NCI-H345 (cell line): Measurements from ENCODE around the gene MBTPS2.
A peak's percentile ranks its signal among the peaks of the same experiment; 100 is the strongest.
"Not testable (repeated sequence)": the region's sequence is repeated elsewhere in the genome, so short reads cannot be mapped to it uniquely, and the experiment has no call there.

Experiments
- DNase-seq: peaks from one replicate; lab custom pipeline; 2025; lab: John Stamatoyannopoulos, UW

The MBTPS2 gene

DNA sequence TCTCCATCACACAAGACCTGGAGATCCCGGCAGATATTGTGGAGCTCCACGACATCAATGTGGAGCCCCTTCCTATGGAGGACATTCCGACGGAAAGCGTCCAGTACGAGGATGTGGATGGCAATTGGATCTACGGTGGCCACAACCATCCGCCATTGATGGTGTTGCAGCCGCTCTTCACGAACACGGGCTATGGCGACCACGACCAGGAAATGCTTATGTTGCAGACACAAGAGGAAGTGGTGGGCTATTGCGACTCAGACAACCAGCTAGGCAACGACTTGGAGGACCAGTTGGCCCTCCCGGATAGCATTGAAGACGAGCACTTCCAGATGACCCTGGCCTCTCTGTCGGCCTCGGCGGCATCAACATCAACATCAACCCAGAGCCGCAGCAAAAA is 17.1 kb downstream of the MBTPS2 start:
- no peak for DNase-seq

- DNase-seq, result no peak
Observed at GRCh38 chrX:21863241-21863640, 23.8 kb downstream of the MBTPS2 start.

GRCh38 chrX:21865436-21865835 is 26.0 kb downstream of the MBTPS2 start:
- no peak for DNase-seq

DNA sequence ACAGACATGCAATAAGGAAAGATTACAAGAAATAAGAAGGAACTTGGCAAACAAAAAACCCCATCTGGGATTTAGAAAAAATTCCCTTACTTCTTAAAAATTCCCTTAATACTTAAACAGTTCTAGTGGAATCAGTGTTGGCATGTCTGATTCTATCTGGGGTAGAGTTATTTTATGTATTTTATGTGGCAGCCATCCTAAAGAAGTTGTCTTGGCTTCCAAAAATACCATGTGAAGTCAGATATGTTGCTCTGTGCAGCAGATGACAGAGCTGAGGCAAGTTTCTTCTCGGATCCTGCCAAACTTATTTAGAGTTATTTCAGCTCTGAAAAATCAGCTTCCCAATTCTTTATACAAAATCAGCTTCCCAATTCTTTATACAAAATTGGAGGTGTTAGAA is 31.1 kb downstream of the MBTPS2 start:
- no peak for DNase-seq

GRCh38 chrX:21873063-21873775 is 33.8 kb downstream of the MBTPS2 start:
- no peak for DNase-seq

DNA sequence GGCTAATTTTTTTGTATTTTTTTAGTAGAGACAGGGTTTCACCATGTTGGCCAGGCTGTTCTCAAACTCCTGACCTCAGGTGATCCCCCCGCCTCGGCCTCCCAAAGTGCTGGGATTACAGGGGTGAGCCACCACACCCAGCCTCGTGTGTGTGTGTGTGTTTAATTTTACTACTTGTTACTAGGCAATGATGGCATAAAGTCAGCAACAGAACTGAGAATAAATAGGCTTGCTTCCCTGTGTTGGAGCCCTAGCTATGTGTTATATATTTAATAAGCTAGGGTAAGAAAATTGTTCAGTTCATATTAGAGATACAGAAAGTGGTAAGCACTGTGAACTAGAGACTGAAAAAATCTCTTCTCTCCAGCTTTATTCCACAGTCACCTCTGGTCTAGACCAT is 34.8 kb downstream of the MBTPS2 start:
- not testable (repeated sequence) for DNase-seq

- no peak for DNase-seq
Observed at GRCh38 chrX:21875013-21875412, 35.6 kb downstream of the MBTPS2 start.

DNA sequence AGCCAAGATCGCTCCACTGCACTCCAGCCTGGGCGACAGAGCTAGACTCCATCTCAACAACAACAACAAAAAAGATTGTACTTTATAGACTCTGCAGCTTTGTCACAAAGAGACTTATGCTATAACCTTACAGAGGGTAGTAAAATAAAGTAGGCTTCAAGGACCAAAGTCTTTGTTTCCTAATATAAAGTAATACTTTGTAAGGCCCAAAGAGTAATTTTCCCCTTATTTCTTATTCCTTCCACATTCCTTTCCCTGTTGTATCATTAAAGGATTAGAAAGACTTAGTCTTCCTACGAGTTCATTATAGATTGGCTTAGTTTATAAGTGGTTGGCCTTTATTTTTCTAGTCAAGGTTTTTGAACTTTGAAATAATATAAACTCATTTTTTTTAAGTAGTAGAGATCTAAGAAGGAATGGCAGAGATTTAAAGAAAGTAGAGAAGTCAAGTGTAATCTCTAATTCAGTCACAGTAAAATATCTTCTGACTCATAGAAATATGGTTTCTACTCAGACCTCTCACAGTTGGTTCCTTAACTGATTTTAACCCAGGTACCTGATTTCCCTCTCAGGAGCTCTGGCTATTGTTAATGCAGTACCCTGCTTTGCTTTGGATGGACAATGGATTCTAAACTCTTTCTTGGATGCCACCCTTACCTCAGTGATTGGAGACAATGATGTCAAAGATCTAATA is 42.6 kb downstream of the MBTPS2 start:
- DNase-seq, result no peak

DNA sequence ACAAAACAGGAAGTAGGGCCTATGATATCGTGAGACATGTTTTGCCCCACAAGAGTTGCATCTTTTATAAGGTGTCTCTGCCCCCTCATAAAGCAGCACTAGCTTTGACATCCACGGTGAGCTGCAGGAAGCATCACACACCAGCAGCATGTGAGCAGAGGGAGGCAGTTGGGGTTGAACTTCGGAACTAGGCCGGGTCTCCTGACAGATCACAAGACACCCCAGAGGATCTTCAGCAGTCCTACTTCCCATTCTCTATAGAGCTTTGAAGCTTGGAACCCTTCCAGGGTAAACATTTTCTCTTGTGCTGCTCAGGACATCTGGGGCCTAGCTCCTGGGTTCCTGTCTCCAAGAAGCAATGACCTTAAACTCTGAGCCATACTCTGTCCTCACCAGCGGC is 43.8 kb downstream of the MBTPS2 start:
- no peak for DNase-seq

GRCh38 chrX:21885568-21885967 is 46.2 kb downstream of the MBTPS2 start:
- DNase-seq, result no peak

- peak; percentile 19 for DNase-seq
Observed at GRCh38 chrX:21905313-21905712, 65.9 kb downstream of the MBTPS2 start.

- no peak for DNase-seq
Observed at GRCh38 chrX:21905953-21906352, 66.5 kb downstream of the MBTPS2 start.

DNA sequence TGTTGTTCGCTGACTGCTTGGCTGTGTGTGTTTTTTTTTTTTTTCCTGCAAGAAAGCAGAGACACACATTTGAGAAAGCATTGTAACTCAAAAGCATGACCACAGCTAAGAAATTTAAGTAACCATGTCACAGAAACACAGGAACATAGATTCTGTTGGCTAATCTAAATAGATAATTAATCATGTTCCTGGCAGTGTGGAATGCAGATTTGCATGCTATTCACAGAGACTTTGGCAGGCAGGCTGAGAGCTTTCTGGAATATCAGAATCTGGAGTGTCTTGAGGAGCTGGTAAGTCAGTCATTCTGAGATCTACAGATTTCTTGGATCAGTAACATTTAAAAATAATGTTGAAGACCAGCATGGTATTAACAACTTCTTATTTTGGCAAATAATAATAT is 67.8 kb downstream of the MBTPS2 start:
- DNase-seq, result no peak

- no peak for DNase-seq
Observed at GRCh38 chrX:21911481-21911880, 72.1 kb downstream of the MBTPS2 start.

GRCh38 chrX:21912220-21912619 is 72.8 kb downstream of the MBTPS2 start:
- DNase-seq, result no peak

GRCh38 chrX:21912989-21913388 is 73.6 kb downstream of the MBTPS2 start:
- DNase-seq, result no peak

GRCh38 chrX:21926116-21926515 is 86.7 kb downstream of the MBTPS2 start:
- no peak for DNase-seq

DNA sequence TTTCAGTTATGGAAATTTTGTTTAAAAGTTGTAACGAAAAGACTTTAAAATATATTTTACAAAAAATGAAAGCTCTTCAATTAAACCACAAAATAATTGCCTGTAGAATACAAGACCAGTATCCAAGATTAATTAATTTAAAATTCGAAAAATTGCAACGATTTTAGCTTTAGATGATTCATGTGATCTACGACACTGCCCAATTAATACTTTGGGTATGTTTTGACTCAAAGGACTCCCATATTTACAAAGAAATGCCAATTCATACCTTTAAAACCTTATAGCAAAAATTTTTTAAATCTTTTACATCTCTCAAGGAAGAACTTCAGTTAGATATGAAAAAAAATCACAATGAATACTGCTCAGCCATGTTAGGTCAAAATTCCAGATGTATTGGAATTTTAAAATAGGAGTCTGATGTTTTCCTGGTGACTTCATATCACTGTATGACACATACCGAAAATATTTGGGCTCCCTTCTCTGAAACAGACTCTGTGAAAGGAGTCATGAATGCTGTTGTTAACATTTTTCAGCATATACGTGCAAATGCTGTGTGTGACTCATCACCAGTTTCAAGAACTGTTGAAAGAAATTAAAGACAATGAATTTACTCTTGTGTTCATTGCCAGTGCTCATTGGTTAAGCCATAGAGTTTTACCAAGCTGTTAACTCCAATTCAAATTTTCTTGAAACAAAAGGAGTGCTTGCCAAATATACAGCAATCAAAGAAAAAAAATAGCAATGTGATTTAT is 87.3 kb downstream of the MBTPS2 start:
- DNase-seq, result no peak

- DNase-seq, result no peak
Observed at GRCh38 chrX:21929209-21929608, 89.8 kb downstream of the MBTPS2 start.

- no peak for DNase-seq
Observed at GRCh38 chrX:21930986-21931385, 91.6 kb downstream of the MBTPS2 start.

DNA sequence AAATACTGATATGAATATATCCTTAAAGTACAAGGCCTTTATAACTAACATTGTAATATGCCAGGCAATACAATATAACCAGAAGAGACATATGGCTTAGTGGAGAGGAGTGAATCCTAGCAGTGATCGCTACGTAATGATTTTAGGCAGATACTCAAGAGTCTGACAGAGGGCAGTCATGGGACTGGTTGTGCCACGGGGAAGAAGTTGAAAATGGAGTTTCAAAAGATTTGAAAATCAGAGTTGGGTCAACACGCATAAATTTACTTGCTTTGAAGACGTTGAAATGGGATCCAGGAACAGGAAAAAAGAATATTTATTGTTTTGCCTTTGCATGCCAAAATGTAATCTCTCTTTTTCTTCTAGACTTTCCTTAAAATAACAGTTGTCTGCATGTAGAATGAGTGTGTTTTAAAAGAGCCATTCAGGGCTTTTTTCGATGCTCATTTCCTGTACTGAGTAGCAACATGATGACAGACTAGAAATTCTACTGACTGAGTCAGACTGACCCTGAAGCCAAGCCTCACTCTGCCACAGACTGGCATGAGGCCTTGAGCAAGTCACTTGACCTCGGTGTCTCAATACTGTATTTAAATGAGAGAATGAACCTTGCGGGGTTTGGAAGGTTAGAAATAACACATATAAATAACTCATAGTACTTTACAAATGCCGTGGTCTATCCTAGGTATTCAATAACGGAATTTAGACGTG is 93.0 kb downstream of the MBTPS2 start:
- no peak for DNase-seq

- no peak for DNase-seq
Observed at GRCh38 chrX:21933077-21933476, 93.7 kb downstream of the MBTPS2 start.
